ENCODE measurements around the gene TMEM191B. TPM values are rescaled to one million over a fixed set of nuclear protein-coding genes. Genes with fewer than 3 reads are reported as not detected.
"Not testable (repeated sequence)": the region's sequence is repeated elsewhere in the genome, so short reads cannot be mapped to it uniquely, and the experiment has no call there.

Gene TMEM191B
- total RNA-seq, 1 donor from 2014 or later: 42.7 TPM

GRCh38 chr22:18534315-18534714, 6.7 kb downstream of the TMEM191B start:
- not testable (repeated sequence) for H3K36me3 Mint-ChIP-seq (ENCODE audit: unreplicated experiment); DNase-seq; H3K4me3 Mint-ChIP-seq (ENCODE audit: unreplicated experiment); H3K27ac Mint-ChIP-seq (ENCODE audit: unreplicated experiment); H3K4me1 Mint-ChIP-seq (ENCODE audit: low read depth, unreplicated experiment); H3K27me3 Mint-ChIP-seq (ENCODE audit: unreplicated experiment); H3K9me3 Mint-ChIP-seq (ENCODE audit: unreplicated experiment)

GRCh38 chr22:18539994-18540393, 12.4 kb downstream of the TMEM191B start:
- not testable (repeated sequence) for DNase-seq; H3K36me3 Mint-ChIP-seq (ENCODE audit: unreplicated experiment); H3K9me3 Mint-ChIP-seq (ENCODE audit: unreplicated experiment); H3K27me3 Mint-ChIP-seq (ENCODE audit: unreplicated experiment); H3K4me1 Mint-ChIP-seq (ENCODE audit: low read depth, unreplicated experiment); H3K27ac Mint-ChIP-seq (ENCODE audit: unreplicated experiment); H3K4me3 Mint-ChIP-seq (ENCODE audit: unreplicated experiment)

- H3K9me3 Mint-ChIP-seq (ENCODE audit: unreplicated experiment); H3K27ac Mint-ChIP-seq (ENCODE audit: unreplicated experiment); H3K27me3 Mint-ChIP-seq (ENCODE audit: unreplicated experiment); H3K36me3 Mint-ChIP-seq (ENCODE audit: unreplicated experiment); H3K4me3 Mint-ChIP-seq (ENCODE audit: unreplicated experiment); H3K4me1 Mint-ChIP-seq (ENCODE audit: low read depth, unreplicated experiment); DNase-seq: not testable (repeated sequence)
These were observed 15.8 kb downstream of the TMEM191B start for GRCh38 chr22:18543400-18543799.

- not testable (repeated sequence) for H3K36me3 Mint-ChIP-seq (ENCODE audit: unreplicated experiment); H3K4me1 Mint-ChIP-seq (ENCODE audit: low read depth, unreplicated experiment); H3K4me3 Mint-ChIP-seq (ENCODE audit: unreplicated experiment); H3K27me3 Mint-ChIP-seq (ENCODE audit: unreplicated experiment); H3K9me3 Mint-ChIP-seq (ENCODE audit: unreplicated experiment); DNase-seq; H3K27ac Mint-ChIP-seq (ENCODE audit: unreplicated experiment)
These were observed 17.0 kb downstream of the TMEM191B start for GRCh38 chr22:18544615-18545014.

GRCh38 chr22:18549458-18550179, 22.0 kb downstream of the TMEM191B start:
- H3K27me3 Mint-ChIP-seq (ENCODE audit: unreplicated experiment); H3K4me1 Mint-ChIP-seq (ENCODE audit: low read depth, unreplicated experiment); H3K9me3 Mint-ChIP-seq (ENCODE audit: unreplicated experiment); H3K4me3 Mint-ChIP-seq (ENCODE audit: unreplicated experiment); H3K36me3 Mint-ChIP-seq (ENCODE audit: unreplicated experiment): not testable (repeated sequence)
- H3K27ac Mint-ChIP-seq (ENCODE audit: unreplicated experiment): peak overlapping the region; percentile 62
- peak; percentile 36 for DNase-seq

GRCh38 chr22:18551046-18551445, 23.4 kb downstream of the TMEM191B start:
- H3K36me3 Mint-ChIP-seq (ENCODE audit: unreplicated experiment); DNase-seq; H3K4me1 Mint-ChIP-seq (ENCODE audit: low read depth, unreplicated experiment); H3K27me3 Mint-ChIP-seq (ENCODE audit: unreplicated experiment); H3K9me3 Mint-ChIP-seq (ENCODE audit: unreplicated experiment): not testable (repeated sequence)
- peak overlapping the region; percentile 36 for H3K4me3 Mint-ChIP-seq (ENCODE audit: unreplicated experiment)
- H3K27ac Mint-ChIP-seq (ENCODE audit: unreplicated experiment): peak overlapping the region; percentile 29

GRCh38 chr22:18552839-18553597, 25.4 kb downstream of the TMEM191B start:
- H3K4me1 Mint-ChIP-seq (ENCODE audit: low read depth, unreplicated experiment); DNase-seq; H3K9me3 Mint-ChIP-seq (ENCODE audit: unreplicated experiment); H3K27me3 Mint-ChIP-seq (ENCODE audit: unreplicated experiment); H3K36me3 Mint-ChIP-seq (ENCODE audit: unreplicated experiment); H3K27ac Mint-ChIP-seq (ENCODE audit: unreplicated experiment); H3K4me3 Mint-ChIP-seq (ENCODE audit: unreplicated experiment): not testable (repeated sequence)

GRCh38 chr22:18554280-18555256, 27.0 kb downstream of the TMEM191B start:
- H3K4me3 Mint-ChIP-seq (ENCODE audit: unreplicated experiment); H3K27ac Mint-ChIP-seq (ENCODE audit: unreplicated experiment); DNase-seq; H3K4me1 Mint-ChIP-seq (ENCODE audit: low read depth, unreplicated experiment); H3K27me3 Mint-ChIP-seq (ENCODE audit: unreplicated experiment); H3K36me3 Mint-ChIP-seq (ENCODE audit: unreplicated experiment); H3K9me3 Mint-ChIP-seq (ENCODE audit: unreplicated experiment): not testable (repeated sequence)

GRCh38 chr22:18558516-18558915, 30.9 kb downstream of the TMEM191B start:
- not testable (repeated sequence) for H3K4me1 Mint-ChIP-seq (ENCODE audit: low read depth, unreplicated experiment); H3K27ac Mint-ChIP-seq (ENCODE audit: unreplicated experiment); DNase-seq; H3K4me3 Mint-ChIP-seq (ENCODE audit: unreplicated experiment); H3K36me3 Mint-ChIP-seq (ENCODE audit: unreplicated experiment); H3K9me3 Mint-ChIP-seq (ENCODE audit: unreplicated experiment); H3K27me3 Mint-ChIP-seq (ENCODE audit: unreplicated experiment)

GRCh38 chr22:18558939-18559338, 31.3 kb downstream of the TMEM191B start:
- H3K27ac Mint-ChIP-seq (ENCODE audit: unreplicated experiment); H3K27me3 Mint-ChIP-seq (ENCODE audit: unreplicated experiment); H3K36me3 Mint-ChIP-seq (ENCODE audit: unreplicated experiment); H3K4me1 Mint-ChIP-seq (ENCODE audit: low read depth, unreplicated experiment); H3K4me3 Mint-ChIP-seq (ENCODE audit: unreplicated experiment); H3K9me3 Mint-ChIP-seq (ENCODE audit: unreplicated experiment); DNase-seq: not testable (repeated sequence)

GRCh38 chr22:18560099-18560974, 32.7 kb downstream of the TMEM191B start:
- not testable (repeated sequence) for H3K36me3 Mint-ChIP-seq (ENCODE audit: unreplicated experiment); DNase-seq; H3K4me3 Mint-ChIP-seq (ENCODE audit: unreplicated experiment); H3K27me3 Mint-ChIP-seq (ENCODE audit: unreplicated experiment); H3K9me3 Mint-ChIP-seq (ENCODE audit: unreplicated experiment); H3K27ac Mint-ChIP-seq (ENCODE audit: unreplicated experiment); H3K4me1 Mint-ChIP-seq (ENCODE audit: low read depth, unreplicated experiment)

Data from glutamatergic neuron (in vitro differentiated cells).